ENCODE results near the gene FAM3A.

FAM3A gene

GRCh38 chrX:154458954-154459778, 56.9 kb downstream of the FAM3A start:
- no peak for DNase-seq

GRCh38 chrX:154458116-154458953, 57.7 kb downstream of the FAM3A start, which contains the start of gene PLXNA3:
Gene PLXNA3 (plus strand): TSS chrX:154458281. CDS start chrX:154460184, 1,903 bp downstream.
- DNase-seq = peak; percentile 16

- DNase-seq = no peak
Measured at GRCh38 chrX:154457491-154458115, 58.4 kb downstream of the FAM3A start.

All from HCEC 1CT (cell line).